Stimulated activated naive B cell treated with anti-CD40 and anti-IgM and Interleukin-4, amounts not matched to agents 10 μg/mL and 1 μg/mL and 100 μg/mL, for 72 hours (primary cell): Measurements from ENCODE around the gene CES2.
A peak's percentile ranks its signal among the peaks of the same experiment; 100 is the strongest.
"Not testable (repeated sequence)": the region's sequence is repeated elsewhere in the genome, so short reads cannot be mapped to it uniquely, and the experiment has no call there.

Experiments
- ATAC-seq, 2 donors: fragments of 150-1000 bp; cut with Tn5 transposase; replicated peaks; 2 replicates each; pipeline ENCODE4 v1.10.0; 2021; ENCODE audit warnings: moderate library complexity in 1 of 2
- DNase-seq: peaks from one replicate; pipeline ENCODE4 v3.0.0; 2021
- H3K27ac Mint-ChIP-seq: one replicate; pipeline ENCODE4 v1.8.0; 2022; ENCODE audit warnings: mild to moderate bottlenecking, mixed read lengths
- H3K27me3 Mint-ChIP-seq, 2 donors: one replicate each; pipeline ENCODE4 v1.8.0; 2022; ENCODE audit warnings: mixed read lengths in 2 of 2
- H3K36me3 Mint-ChIP-seq, 2 donors: one replicate each; pipeline ENCODE4 v1.8.0; 2022; ENCODE audit warnings: mixed read lengths in 2 of 2, mild to moderate bottlenecking in 1 of 2
- H3K4me1 Mint-ChIP-seq, 2 donors: one replicate each; pipeline ENCODE4 v1.8.0; 2022; ENCODE audit warnings: mixed read lengths in 2 of 2, mild to moderate bottlenecking in 1 of 2
- H3K4me3 Mint-ChIP-seq, 2 donors: one replicate each; pipeline ENCODE4 v1.8.0; 2022; ENCODE audit warnings: mild to moderate bottlenecking in 2 of 2, mixed read lengths in 2 of 2, moderate library complexity in 1 of 2
- H3K9me3 Mint-ChIP-seq, 2 donors: one replicate each; pipeline ENCODE4 v1.8.0; 2022; ENCODE audit warnings: mixed read lengths in 2 of 2, mild to moderate bottlenecking in 1 of 2

Gene CES2

DNA sequence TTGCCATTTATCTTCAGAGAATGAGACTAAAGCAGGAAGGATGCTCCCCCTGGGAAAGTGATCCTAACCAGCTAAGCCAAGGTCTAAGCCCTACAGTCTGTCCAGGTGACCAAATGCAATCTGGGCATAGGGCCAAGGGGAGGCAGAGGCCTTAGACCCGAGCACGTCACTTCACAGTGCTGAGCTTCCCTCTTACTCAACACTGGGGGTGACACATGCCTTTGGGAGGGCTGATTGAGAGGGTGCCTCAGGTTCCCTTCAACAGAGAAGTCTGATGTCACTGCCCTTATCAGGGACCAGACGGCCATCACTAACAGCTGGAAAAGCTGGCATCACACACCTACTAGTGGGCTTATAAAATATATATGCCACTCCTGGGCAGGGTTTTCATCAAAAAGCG is 5.1 kb upstream of the CES2 start:
- Mint-ChIP-seq H3K36me3 (peaks cover 23 to 45% of the 10 kb centered on the region in 2 donors), H3K4me1 (peaks cover 39 to 57% of the 10 kb centered on the region in 2 donors), H3K27me3 (peaks cover 9 to 16% of the 10 kb centered on the region in 2 donors), H3K4me3 (no peak overlapping the region), H3K27ac (no peak overlapping the region), H3K9me3 (no peaks in the 10 kb centered on the region)
- ATAC-seq: no peak
- no peak for DNase-seq

DNA sequence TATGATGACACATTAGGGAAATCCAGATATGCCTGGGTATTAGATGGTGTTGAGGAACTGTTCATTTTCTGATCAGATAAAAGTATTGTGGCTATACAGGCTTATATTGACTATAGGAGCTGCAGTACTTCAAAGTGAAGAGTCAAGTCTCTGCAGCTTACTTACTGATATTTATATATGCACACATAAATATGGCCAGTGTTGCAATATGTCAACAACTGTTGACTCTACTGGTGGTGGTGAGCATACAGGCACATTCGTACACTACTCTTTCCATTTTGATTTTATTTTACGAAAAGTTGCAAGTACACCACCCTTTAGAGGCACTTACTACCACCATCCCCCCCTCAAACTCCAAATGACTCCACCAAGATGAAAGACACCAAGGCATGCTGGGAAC is 3.7 kb upstream of the CES2 start:
- Mint-ChIP-seq H3K27me3 (peaks cover 0 to 1% of the 10 kb centered on the region in 2 donors), H3K36me3 (peaks cover 27 to 57% of the 10 kb centered on the region in 2 donors), H3K9me3 (no peaks in the 10 kb centered on the region), H3K4me3 (no peak overlapping the region), H3K4me1 (peaks cover 43 to 60% of the 10 kb centered on the region in 2 donors), H3K27ac (no peak overlapping the region)
- ATAC-seq (no peak), DNase-seq (no peak)

DNA sequence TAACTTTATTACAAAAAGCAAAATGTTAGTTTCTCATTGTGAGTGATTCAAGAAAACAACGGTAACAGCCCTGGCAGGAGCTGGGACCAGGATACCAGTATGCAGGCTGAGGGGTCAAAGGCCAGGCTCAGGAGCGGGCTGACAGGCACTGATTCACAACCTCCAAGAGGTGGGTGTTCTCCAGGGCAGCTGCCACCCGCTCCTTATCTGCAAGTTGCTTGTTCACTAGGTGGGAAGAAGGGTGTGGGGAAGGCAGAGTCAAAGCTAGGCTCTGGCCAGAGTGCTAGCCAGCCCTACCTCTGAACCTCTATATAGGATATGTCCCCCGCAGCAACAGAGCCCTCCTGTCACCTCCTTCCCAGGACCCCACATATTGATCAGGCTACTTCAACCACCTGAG is 3.2 kb upstream of the CES2 start:
- ATAC-seq: no peak
- no peak for DNase-seq
- H3K36me3 Mint-ChIP-seq: peaks cover 29 to 59% of the 10 kb centered on the region in 2 donors
- no peaks in the 10 kb centered on the region for H3K9me3 Mint-ChIP-seq
- no peak overlapping the region for H3K27ac Mint-ChIP-seq
- peaks cover 41 to 59% of the 10 kb centered on the region in 2 donors for H3K4me1 Mint-ChIP-seq
- peak overlapping the region in 1 of 2 donors; percentile 98 for H3K4me3 Mint-ChIP-seq
- H3K27me3 Mint-ChIP-seq: no peaks in the 10 kb centered on the region

DNA sequence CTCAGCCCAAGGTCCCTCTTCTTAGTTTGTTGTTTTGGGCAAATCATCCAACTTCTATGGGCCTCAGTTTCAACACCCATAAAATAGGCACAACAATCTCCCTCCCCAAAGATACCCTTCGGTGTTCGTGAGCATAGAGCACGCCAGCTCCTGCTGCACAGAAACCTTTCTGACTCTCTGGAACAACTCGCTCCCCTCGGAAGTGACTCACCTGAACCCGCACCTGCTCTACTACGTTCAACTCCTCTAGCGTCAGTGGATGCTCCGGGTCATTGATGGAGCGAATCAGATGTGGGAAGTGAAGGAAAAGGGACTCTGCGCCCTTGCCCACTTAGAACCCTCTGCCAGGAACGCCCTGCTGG is 1.6 kb upstream of the CES2 start:
- Mint-ChIP-seq H3K27me3 (no peaks in the 10 kb centered on the region), H3K27ac (peak overlapping the region; percentile 99), H3K4me3 (peak overlapping the region; percentile 98 to 99), H3K36me3 (peaks cover 27 to 61% of the 10 kb centered on the region in 2 donors), H3K4me1 (peaks cover 44 to 60% of the 10 kb centered on the region in 2 donors), H3K9me3 (no peaks in the 10 kb centered on the region)
- no peak for DNase-seq
- peak; percentile 50 to 64 for ATAC-seq

DNA sequence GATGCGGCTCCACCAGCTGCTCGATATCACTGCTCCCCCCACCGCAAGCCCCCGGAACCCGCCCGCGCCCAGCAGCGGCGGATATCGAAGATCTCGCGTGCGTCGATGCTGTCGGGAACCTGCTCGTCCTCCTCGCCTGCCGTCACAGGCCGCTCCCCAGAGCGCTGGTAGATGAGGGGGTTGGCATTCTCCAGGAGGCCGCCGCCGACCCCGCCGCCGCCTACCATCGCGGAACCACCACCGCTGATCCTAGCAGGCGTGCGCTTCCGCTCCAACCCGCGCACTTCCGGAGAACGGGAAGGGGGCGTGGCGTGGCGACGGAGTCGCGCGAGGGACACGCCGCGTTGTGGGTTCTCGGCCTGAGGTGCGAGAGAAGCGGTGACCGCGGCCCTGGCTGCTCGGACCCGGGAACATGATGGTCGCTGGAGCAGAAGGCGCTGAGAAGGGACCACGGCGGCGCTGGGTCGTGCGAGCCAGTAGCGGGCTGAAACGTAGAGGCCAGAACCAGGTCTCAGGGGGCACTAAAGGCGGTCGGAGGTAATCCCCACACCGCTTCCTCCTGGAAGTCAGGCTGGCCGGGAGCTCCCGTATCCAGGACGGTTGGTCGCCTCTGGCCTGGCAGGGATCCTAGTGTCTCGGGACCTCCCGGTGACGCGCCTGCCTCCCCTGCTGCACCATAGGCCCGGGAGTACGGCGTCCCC is 1.0 kb upstream of the CES2 start, which contains the start of gene CIAO2B:
TSS of gene CIAO2B (minus strand) at position 265 of the 701 bp plus-strand sequence. CDS start at position 227, 38 bp downstream.
- Mint-ChIP-seq H3K36me3 (peaks cover 27 to 64% of the 10 kb centered on the region in 2 donors), H3K27ac (peak within 1 kb of the TSS; percentile 99), H3K27me3 (no peaks in the 10 kb centered on the region), H3K4me1 (peaks cover 44 to 62% of the 10 kb centered on the region in 2 donors), H3K9me3 (no peaks in the 10 kb centered on the region), H3K4me3 (peak within 1 kb of the TSS; percentile 98 to 99)
- peak; percentile 86 to 91 for ATAC-seq
- peak; percentile 88 for DNase-seq

DNA sequence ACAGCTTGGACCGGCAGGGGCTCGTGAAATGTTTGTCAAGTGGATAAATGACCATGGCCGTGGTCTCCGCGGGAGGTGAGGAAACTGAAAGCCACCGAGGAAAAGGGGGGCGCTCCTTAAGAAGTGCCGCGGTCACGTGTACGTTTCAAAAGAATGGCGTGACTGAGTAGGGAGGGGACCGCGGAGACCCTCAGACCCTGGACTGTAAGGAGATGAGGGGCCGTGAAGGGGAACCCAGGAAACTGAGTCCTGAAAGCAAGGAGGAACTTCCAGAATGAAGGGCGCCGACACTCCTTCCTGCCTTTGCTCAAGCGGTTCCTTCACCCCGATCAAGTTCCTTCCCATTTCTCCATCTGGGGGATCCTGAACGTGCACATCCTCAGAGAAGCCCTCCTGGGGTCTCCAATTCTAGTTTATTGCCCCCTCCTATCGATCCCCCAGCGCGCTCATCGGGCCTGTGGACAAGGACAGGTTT is 440 bp upstream of the CES2 start:
- H3K4me1 Mint-ChIP-seq: peaks cover 44 to 62% of the 10 kb centered on the region in 2 donors
- ATAC-seq: not testable (repeated sequence)

DNA sequence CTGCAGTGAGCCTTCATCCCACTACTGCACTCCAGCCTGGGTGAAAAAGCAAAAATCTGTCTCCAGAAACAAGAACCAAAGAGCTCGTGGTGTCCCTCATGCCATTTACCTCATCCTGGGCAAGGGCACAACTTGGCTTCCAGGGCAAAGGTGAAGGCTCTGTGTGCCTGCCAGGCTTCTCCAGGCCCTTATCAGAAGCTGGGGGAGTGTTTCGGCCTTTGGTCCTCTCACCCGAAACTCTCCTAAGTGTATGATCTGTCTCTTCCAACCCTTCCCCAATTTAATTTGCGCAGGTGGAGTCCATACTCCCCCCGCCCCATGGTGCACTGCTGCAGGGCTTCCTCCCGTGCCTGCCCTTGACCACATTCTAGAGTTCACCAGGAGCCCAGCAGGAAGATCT is 1.1 kb downstream of the CES2 start:
- Mint-ChIP-seq H3K9me3 (no peaks in the 10 kb centered on the region), H3K4me1 (peaks cover 44 to 62% of the 10 kb centered on the region in 2 donors), H3K4me3 (peak overlapping the region; percentile 31 to 50), H3K27me3 (no peaks in the 10 kb centered on the region), H3K36me3 (peaks cover 36 to 66% of the 10 kb centered on the region in 2 donors), H3K27ac (peak overlapping the region; percentile 63)
- DNase-seq (no peak), ATAC-seq (no peak)

More for the DNA sequence above, 440 bp upstream of the CES2 start:
- Mint-ChIP-seq H3K4me3 (peak overlapping the region; percentile 98 to 99), H3K36me3 (peaks cover 29 to 63% of the 10 kb centered on the region in 2 donors), H3K27ac (peak overlapping the region; percentile 99)
- not testable (repeated sequence) for DNase-seq, H3K9me3 Mint-ChIP-seq, H3K27me3 Mint-ChIP-seq

DNA sequence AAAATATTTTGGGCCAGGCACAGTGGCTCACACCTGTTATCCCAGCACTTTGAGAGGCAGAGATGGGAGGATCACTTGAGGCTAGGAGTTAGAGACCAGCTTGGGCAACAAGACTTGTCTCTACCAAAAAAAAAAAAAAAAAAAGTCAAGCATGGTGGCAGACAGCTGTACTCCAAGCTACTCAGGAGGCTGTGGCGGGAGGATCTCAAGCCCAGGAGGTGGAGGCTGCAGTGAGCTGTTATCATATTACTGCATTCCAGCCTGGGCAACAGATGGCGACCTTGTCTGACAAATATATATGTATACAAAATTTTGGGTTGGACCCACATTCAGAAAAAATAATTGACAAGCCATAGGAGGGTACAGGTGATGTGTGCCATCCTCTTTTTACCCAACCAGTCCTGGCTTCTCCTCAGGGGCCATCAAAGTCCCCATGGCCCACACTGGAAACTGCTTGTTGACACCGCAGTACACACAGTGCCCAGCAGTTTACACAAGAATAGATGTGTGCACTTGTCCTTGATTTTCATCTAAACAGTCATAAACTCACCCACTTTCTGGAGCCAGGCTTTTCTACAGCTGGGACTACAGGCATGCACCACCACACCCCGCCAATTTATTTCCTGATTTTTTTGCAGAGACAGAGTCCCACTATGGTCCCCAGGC is 1.7 kb downstream of the CES2 start:
- Mint-ChIP-seq H3K9me3 (no peaks in the 10 kb centered on the region), H3K27me3 (no peaks in the 10 kb centered on the region), H3K27ac (peak overlapping the region; percentile 63), H3K4me1 (peaks cover 42 to 56% of the 10 kb centered on the region in 2 donors), H3K4me3 (peak overlapping the region; percentile 31 to 50), H3K36me3 (peaks cover 38 to 67% of the 10 kb centered on the region in 2 donors)
- ATAC-seq: no peak
- DNase-seq: no peak

DNA sequence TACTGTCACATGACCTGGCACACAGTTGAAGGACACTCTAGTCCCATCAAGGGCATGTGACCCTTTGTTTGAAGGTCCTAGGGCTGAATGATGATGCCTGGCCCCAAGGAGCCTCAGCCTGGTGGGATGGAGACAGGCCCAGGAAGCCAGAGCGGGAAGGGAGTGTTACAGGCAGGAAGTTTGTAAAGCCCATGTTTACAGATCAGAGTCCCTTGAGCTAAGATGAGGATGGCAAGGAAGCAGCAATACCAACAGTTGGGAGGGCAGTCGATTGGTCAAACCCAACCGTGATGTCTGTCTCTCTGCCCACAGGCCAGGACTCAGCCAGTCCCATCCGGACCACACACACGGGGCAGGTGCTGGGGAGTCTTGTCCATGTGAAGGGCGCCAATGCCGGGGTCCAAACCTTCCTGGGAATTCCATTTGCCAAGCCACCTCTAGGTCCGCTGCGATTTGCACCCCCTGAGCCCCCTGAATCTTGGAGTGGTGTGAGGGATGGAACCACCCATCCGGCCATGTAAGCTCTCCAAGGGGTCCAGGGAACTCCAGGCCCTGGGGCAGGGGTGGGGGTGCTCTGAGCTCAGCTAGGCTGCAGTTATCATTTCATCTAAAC is 2.5 kb downstream of the CES2 start:
- H3K4me3 Mint-ChIP-seq: no peak overlapping the region
- no peak for DNase-seq
- no peaks in the 10 kb centered on the region for H3K9me3 Mint-ChIP-seq
- no peak overlapping the region for H3K27ac Mint-ChIP-seq
- ATAC-seq: no peak
- no peaks in the 10 kb centered on the region for H3K27me3 Mint-ChIP-seq
- peaks cover 43 to 67% of the 10 kb centered on the region in 2 donors for H3K36me3 Mint-ChIP-seq
- H3K4me1 Mint-ChIP-seq: peaks cover 34 to 48% of the 10 kb centered on the region in 2 donors

DNA sequence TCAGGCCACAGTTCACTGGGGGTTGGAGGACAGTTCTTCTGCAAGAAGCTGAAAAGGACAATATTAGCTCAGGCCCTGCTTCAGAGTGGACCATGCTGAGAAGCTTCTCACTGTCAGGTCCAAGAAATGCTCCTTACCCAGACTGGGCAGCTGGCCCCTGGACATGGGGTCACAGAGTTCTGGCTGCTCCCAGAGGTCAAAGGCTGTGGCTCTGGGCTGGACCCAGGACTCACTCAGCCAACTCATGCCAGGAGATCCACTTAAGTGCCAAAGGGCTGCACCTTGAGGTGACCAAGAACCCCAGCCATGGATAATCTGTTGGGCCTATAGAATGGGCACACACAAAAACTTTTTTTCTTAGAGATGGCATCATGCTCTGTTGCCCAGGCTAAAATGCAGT is 4.0 kb downstream of the CES2 start:
- no peaks in the 10 kb centered on the region for H3K27me3 Mint-ChIP-seq
- DNase-seq (no peak), ATAC-seq (no peak)
- no peak overlapping the region for H3K4me3 Mint-ChIP-seq
- H3K27ac Mint-ChIP-seq: no peak overlapping the region
- H3K36me3 Mint-ChIP-seq: peaks cover 36 to 58% of the 10 kb centered on the region in 2 donors
- H3K4me1 Mint-ChIP-seq: peaks cover 20 to 33% of the 10 kb centered on the region in 2 donors
- no peaks in the 10 kb centered on the region for H3K9me3 Mint-ChIP-seq

DNA sequence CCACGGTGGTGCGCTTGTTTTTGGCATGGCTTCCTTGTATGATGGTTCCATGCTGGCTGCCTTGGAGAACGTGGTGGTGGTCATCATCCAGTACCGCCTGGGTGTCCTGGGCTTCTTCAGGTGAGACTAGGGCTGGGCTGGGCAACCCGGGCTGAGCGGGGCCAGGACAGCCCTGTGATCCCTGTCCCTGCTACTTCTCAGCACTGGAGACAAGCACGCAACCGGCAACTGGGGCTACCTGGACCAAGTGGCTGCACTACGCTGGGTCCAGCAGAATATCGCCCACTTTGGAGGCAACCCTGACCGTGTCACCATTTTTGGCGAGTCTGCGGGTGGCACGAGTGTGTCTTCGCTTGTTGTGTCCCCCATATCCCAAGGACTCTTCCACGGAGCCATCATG is 4.9 kb downstream of the CES2 start:
- peaks cover 20 to 28% of the 10 kb centered on the region in 2 donors for H3K4me1 Mint-ChIP-seq
- no peak overlapping the region for H3K4me3 Mint-ChIP-seq
- H3K36me3 Mint-ChIP-seq: peaks cover 34 to 58% of the 10 kb centered on the region in 2 donors
- no peak overlapping the region for H3K27ac Mint-ChIP-seq
- no peaks in the 10 kb centered on the region for H3K9me3 Mint-ChIP-seq
- ATAC-seq: no peak
- H3K27me3 Mint-ChIP-seq: no peaks in the 10 kb centered on the region
- no peak for DNase-seq

DNA sequence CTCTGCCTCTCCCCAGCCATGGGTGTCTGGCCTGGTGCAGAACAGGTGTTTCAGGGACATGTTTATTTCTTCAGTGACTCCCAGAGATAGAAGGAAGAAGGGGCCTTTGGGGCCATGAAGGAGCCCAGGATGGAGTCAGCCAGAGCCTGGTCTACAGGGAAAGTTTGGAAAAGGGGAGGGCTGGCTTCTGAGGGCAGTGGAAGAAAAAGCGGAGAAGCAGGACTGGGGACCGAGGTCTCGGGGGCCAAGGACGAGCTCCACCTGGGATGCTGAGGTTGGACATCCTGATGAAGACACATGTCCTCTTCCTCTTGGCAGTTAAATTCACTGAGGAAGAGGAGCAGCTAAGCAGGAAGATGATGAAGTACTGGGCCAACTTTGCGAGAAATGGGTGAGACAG is 7.7 kb downstream of the CES2 start:
- peaks cover 8 to 23% of the 10 kb centered on the region in 2 donors for H3K4me1 Mint-ChIP-seq
- DNase-seq (no peak), ATAC-seq (no peak)
- peaks cover under 1 to 5% of the 10 kb centered on the region in 2 donors for H3K27me3 Mint-ChIP-seq
- H3K27ac Mint-ChIP-seq: no peak overlapping the region
- no peak overlapping the region for H3K4me3 Mint-ChIP-seq
- no peaks in the 10 kb centered on the region for H3K9me3 Mint-ChIP-seq
- peaks cover 28 to 40% of the 10 kb centered on the region in 2 donors for H3K36me3 Mint-ChIP-seq

DNA sequence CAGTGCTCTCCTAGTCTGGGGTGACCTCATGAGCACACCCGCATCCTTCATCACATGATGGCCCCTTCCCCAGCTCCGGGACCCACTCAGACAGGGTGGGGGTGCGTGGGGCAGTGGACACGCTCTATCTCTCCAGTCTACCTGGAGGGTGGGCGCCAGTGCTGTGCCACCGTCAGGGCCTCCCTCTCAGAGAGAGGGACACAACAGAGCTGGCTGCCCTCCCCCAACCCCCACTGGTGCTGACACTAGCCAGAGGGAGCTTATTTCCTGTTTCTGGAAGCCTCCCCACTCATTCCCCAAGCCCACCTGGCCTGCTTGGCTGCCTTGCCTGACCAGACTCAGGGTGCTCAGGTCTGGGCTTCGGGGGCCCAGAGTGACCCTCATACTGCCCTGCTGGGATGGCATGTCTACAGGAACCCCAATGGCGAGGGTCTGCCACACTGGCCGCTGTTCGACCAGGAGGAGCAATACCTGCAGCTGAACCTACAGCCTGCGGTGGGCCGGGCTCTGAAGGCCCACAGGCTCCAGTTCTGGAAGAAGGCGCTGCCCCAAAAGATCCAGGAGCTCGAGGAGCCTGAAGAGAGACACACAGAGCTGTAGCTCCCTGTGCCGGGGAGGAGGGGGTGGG is 8.2 kb downstream of the CES2 start:
- Mint-ChIP-seq H3K36me3 (peaks cover 28 to 36% of the 10 kb centered on the region in 2 donors), H3K4me1 (peaks cover 14 to 23% of the 10 kb centered on the region in 2 donors), H3K27me3 (peaks cover 6 to 11% of the 10 kb centered on the region in 2 donors), H3K9me3 (no peaks in the 10 kb centered on the region), H3K4me3 (no peak overlapping the region), H3K27ac (no peak overlapping the region)
- no peak for DNase-seq
- ATAC-seq: no peak

DNA sequence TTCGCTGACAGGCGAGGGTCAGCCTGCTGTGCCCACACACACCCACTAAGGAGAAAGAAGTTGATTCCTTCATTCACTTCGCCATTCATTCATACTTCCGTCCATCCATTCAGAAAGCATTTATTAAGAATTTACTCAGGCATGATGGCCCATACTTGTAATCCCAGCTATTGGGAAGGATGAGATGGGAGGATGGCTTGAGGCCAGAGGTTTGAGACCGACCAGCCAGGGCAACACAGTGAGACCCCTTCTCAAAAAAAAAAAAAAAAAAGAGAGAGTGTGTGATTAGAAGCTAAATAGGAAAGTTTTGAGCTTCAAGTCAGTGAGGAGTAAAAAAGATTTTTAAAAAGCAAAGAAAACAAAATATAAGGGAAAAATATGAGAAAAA is 8.7 kb downstream of the CES2 start:
- DNase-seq (no peak), ATAC-seq (no peak)
- H3K9me3 Mint-ChIP-seq: no peaks in the 10 kb centered on the region
- no peak overlapping the region for H3K4me3 Mint-ChIP-seq
- H3K27ac Mint-ChIP-seq: no peak overlapping the region
- peaks cover 28 to 31% of the 10 kb centered on the region in 2 donors for H3K36me3 Mint-ChIP-seq
- peaks cover 11 to 16% of the 10 kb centered on the region in 2 donors for H3K27me3 Mint-ChIP-seq
- H3K4me1 Mint-ChIP-seq: peaks cover 17 to 24% of the 10 kb centered on the region in 2 donors
